GM12891 (cell line): ENCODE results near the gene CNOT2.

ENCODE experiments used
- POLR2A ChIP-seq: IDR thresholded peaks from 2 replicates; pipeline ENCODE4 v1.6.1; 2011; ENCODE audit warnings: low read depth, low read length, control low read depth
- TAF1 ChIP-seq: IDR thresholded peaks from 2 replicates; pipeline ENCODE4 v1.6.1; 2011; ENCODE audit warnings: low read depth, low read length, control low read depth

- TF ChIP-seq POLR2A (no peak), TAF1 (no peak)
These were observed 129.6 kb downstream of the CNOT2 start for GRCh38 chr12:70372881-70373280.
